PC-9 (cell line): ENCODE data around the gene PRKD1.

Experiments
- EZH2 ChIP-seq: fragments of 200-600 bp; sonication (generic); IDR thresholded peaks from 2 replicates; pipeline ENCODE4 v1.8.0; 2017; ENCODE audit warnings: antibody characterized with exemption, low read depth
- TF ChIP-seq, protein P1 (sequence below): fragments of 200-600 bp; sonication (generic); conservative IDR thresholded peaks from 2 replicates; pipeline ENCODE4 v1.6.1; 2017; ENCODE audit warnings: mixed run types, antibody characterized with exemption, mild to moderate bottlenecking, moderate library complexity

DNA sequence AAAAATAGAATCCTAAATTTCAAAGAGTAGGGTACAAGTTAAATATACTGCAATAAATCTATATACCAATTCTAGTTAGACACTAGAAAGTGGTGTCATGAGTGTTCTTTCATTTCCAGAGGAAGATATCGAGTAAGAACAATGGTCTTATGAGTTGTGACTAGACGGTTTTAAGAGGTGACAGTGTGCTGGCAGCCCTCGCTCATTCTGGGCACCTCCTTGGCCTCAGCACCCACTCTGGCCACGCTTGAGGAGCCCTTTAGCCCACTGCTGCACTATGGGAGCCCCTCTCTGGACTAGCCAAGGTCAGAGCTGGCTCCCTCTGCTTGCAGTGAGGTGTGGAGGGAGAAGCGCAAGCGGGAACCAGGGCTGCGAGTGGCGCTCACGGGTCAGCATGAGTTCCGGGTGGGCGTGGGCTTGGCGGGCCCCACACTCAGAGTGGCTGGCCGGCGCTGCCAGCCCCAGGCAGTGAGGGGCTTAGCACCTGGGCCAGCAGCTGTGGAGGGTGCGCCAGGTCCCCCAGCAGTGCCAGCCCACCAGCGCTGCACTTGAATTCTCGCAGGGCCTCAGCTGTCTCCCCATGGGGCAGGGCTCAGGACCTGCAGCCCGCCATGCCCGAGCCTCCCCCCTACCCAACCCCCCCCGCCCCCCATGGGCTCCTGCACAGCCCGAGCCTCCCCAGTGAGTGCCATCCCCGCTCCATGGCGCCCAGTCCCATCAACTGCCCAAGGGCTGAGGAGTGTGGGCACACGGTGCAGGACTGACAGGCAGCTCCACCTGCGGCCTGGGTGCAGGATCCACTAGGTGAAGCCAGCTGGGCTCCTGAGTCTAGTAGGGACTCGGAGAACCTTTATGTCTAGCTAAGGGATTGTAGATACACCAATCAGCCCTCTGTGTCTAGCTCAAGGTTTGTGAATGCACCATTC, 18.7 kb downstream of the PRKD1 start:
- TF ChIP-seq, protein P1, sequence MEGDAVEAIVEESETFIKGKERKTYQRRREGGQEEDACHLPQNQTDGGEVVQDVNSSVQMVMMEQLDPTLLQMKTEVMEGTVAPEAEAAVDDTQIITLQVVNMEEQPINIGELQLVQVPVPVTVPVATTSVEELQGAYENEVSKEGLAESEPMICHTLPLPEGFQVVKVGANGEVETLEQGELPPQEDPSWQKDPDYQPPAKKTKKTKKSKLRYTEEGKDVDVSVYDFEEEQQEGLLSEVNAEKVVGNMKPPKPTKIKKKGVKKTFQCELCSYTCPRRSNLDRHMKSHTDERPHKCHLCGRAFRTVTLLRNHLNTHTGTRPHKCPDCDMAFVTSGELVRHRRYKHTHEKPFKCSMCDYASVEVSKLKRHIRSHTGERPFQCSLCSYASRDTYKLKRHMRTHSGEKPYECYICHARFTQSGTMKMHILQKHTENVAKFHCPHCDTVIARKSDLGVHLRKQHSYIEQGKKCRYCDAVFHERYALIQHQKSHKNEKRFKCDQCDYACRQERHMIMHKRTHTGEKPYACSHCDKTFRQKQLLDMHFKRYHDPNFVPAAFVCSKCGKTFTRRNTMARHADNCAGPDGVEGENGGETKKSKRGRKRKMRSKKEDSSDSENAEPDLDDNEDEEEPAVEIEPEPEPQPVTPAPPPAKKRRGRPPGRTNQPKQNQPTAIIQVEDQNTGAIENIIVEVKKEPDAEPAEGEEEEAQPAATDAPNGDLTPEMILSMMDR: no peak
- no peak for TF ChIP-seq EZH2
